Endothelial cell of umbilical vein (primary cell): ENCODE results near the gene TMEM250. TPM values are rescaled to one million over a fixed set of nuclear protein-coding genes. Genes with fewer than 3 reads are reported as not detected.

Experiments
- BruUV-seq: library from RNA; stranded (reverse); fragments of 400-500 nt; replicated peaks from 2 replicates; lab custom pipeline; 2021; lab: Mats Ljungman, UMichigan
- CTCF ChIA-PET: fragments of 300-600, 350-600 bp; sonication (Branson Sonifier 250); formaldehyde crosslinking; loops from one replicate; lab custom pipeline; 2021; ENCODE audit warnings: antibody characterized with exemption, inconsistent platforms; lab: Charles Lee
- POLR2A ChIA-PET: fragments of 300-600, 350-600 bp; sonication (Branson Sonifier 250); formaldehyde crosslinking; loops from one replicate; lab custom pipeline; 2021; ENCODE audit warnings: antibody characterized with exemption, inconsistent platforms; lab: Charles Lee
- DNase-seq: peaks from one replicate; pipeline ENCODE4 v3.0.0-alpha.2; 2011; ENCODE audit warnings: low read depth, low spot score
- FAIRE-seq: peaks from 2 replicates; lab custom pipeline; 2011; peaks lifted over from hg19 to GRCh38; lab: Jason Lieb, UNC
- H2AFZ ChIP-seq: 2 replicates; pipeline ENCODE4 v1.6.0; 2012; ENCODE audit warnings: low read depth, low read length, control low read depth, inconsistent platforms
- H3K27ac ChIP-seq: 2 replicates; pipeline ENCODE4 v1.5.1; 2011; ENCODE audit warnings: low read depth, mild to moderate bottlenecking, control low read depth, low read length, moderate library complexity; ENCODE audit not compliant: insufficient read depth
- H3K27me3 ChIP-seq, 2 experiments: 2 replicates each; pipeline versions ENCODE4 v1.6.0 to v1.6.1; 2011; ENCODE audit warnings: low read length in 2 of 2, mixed read lengths in 1 of 2; ENCODE audit not compliant: control insufficient read depth in 2 of 2, insufficient read depth in 2 of 2
- H3K36me3 ChIP-seq, 2 experiments: 2 replicates in 1 of 2; 3 replicates in 1 of 2; pipeline ENCODE4 v1.5.1; 2011; ENCODE audit warnings: low read length in 2 of 2, mild to moderate bottlenecking in 1 of 2, moderate library complexity in 1 of 2; ENCODE audit not compliant: control insufficient read depth in 2 of 2, insufficient read depth in 2 of 2; ENCODE audit errors: extremely low read depth in 1 of 2
- H3K4me1 ChIP-seq: 3 replicates; pipeline ENCODE4 v1.5.1; 2011; ENCODE audit warnings: mild to moderate bottlenecking, low read length; ENCODE audit not compliant: control insufficient read depth, insufficient read depth; ENCODE audit errors: extremely low read depth
- H3K4me2 ChIP-seq: 2 replicates; pipeline ENCODE4 v1.6.1; 2011; ENCODE audit warnings: low read length, control low read depth, mixed read lengths; ENCODE audit not compliant: insufficient read depth
- H3K4me3 ChIP-seq, 3 experiments: fragments of 200-600 bp in 1 of 3; sonication (generic), shearing (Covaris generic) in 1 of 3; replicated peaks in 1 of 3; 2 replicates each; pipeline ENCODE4 v1.5.1; 2011 to 2016; ENCODE audit warnings: control low read depth in 3 of 3, low read length in 3 of 3, mild to moderate bottlenecking in 2 of 3, inconsistent platforms in 1 of 3, low read depth in 1 of 3, moderate library complexity in 1 of 3; ENCODE audit not compliant: insufficient read depth in 1 of 3
- H3K79me2 ChIP-seq: 2 replicates; pipeline ENCODE4 v1.6.0; 2012; ENCODE audit warnings: low read length, inconsistent platforms; ENCODE audit not compliant: control insufficient read depth, insufficient read depth
- H3K9ac ChIP-seq: replicated peaks from 2 replicates; pipeline ENCODE3; 2011; ENCODE audit warnings: low read length, control low read depth; ENCODE audit not compliant: insufficient read depth; ENCODE audit errors: extremely low read depth
- H3K9me1 ChIP-seq: replicated peaks from 3 replicates; pipeline ENCODE4 v1.6.0; 2011; ENCODE audit warnings: mild to moderate bottlenecking, low read length; ENCODE audit not compliant: control insufficient read depth, insufficient read depth; ENCODE audit errors: extremely low read depth
- H3K9me3 ChIP-seq: replicated peaks from 2 replicates; pipeline ENCODE4 v1.5.1; 2012; ENCODE audit warnings: low read length, inconsistent platforms; ENCODE audit not compliant: control insufficient read depth, insufficient read depth
- H4K20me1 ChIP-seq: replicated peaks from 2 replicates; pipeline ENCODE3; 2011; ENCODE audit warnings: mild to moderate bottlenecking, low read length; ENCODE audit not compliant: control insufficient read depth, insufficient read depth; ENCODE audit errors: extremely low read depth
- CTCF ChIP-seq, 2 donors: IDR thresholded peaks; 1 replicate in 1 of 2; 2 replicates in 1 of 2; pipeline ENCODE4 v1.5.1; 2011; ENCODE audit warnings: low read length in 2 of 2, mild to moderate bottlenecking in 2 of 2, moderate library complexity in 2 of 2, control low read depth in 1 of 2, inconsistent platforms in 1 of 2, low read depth in 1 of 2; ENCODE audit not compliant: insufficient read depth in 1 of 2; ENCODE audit errors: extremely low read depth in 1 of 2
- EZH2 ChIP-seq: IDR thresholded peaks from 2 replicates; pipeline ENCODE4 v1.6.1; 2012; ENCODE audit warnings: borderline replicate concordance, low read depth, mild to moderate bottlenecking, moderate library complexity, low read length, inconsistent platforms; ENCODE audit not compliant: severe bottlenecking
- FOS ChIP-seq: IDR thresholded peaks from 2 replicates; pipeline ENCODE4 v1.6.1; 2011; ENCODE audit warnings: mild to moderate bottlenecking, low read length, moderate library complexity, borderline replicate concordance; ENCODE audit not compliant: insufficient read depth
- GATA2 ChIP-seq: IDR thresholded peaks from 2 replicates; pipeline ENCODE4 v1.7.0; 2011; ENCODE audit warnings: low read depth, mild to moderate bottlenecking, moderate library complexity, mixed read lengths, low read length; ENCODE audit not compliant: insufficient read length, insufficient read depth
- JUN ChIP-seq: IDR thresholded peaks from 2 replicates; pipeline ENCODE4 v1.6.1; 2011; ENCODE audit warnings: borderline replicate concordance, low read depth; ENCODE audit not compliant: insufficient read length, insufficient read depth
- MYC ChIP-seq: IDR thresholded peaks from one replicate; pipeline ENCODE4 v1.6.1; 2011; ENCODE audit warnings: mild to moderate bottlenecking, low read depth, low read length
- POLR2A ChIP-seq: IDR thresholded peaks from 2 replicates; pipeline ENCODE4 v1.6.1; 2012; ENCODE audit warnings: low read depth, mild to moderate bottlenecking, control low read depth, low read length
- POLR2AphosphoS5 ChIP-seq: IDR thresholded peaks from 2 replicates; pipeline ENCODE4 v1.6.1; 2012; ENCODE audit warnings: low read depth, mild to moderate bottlenecking, control low read depth, low read length, moderate library complexity; ENCODE audit not compliant: insufficient read depth
- dilution Hi-C: fragments of 300-500 bp; cut with MboI; formaldehyde crosslinking; loops from one replicate; pipeline ENCODE4 v1.15.0; 2019; ENCODE audit warnings: low sequenced_read_pairs; ENCODE audit not compliant: extremely low pct_ligation_motif_present
- intact Hi-C: fragments of 100-400 bp; cut with micrococcal nuclease; formaldehyde crosslinking; loops from one replicate; pipeline ENCODE4 v1.10.0; 2022
- polyA plus RNA-seq, 4 experiments: library from polyadenylated mRNA; depleted of rRNA in 3 of 4; stranded (reverse) in 3 of 4; unstranded in 1 of 4; fragments of >200 nt; gene quantifications; 2 replicates each; pipeline versions ENCODE4 v1.2.1 to v1.2.3, GENCODE V29; 2011 to 2012; ENCODE audit warnings: missing spikeins in 1 of 4
- total RNA-seq: library from RNA; stranded (reverse); gene quantifications from 2 replicates; pipeline ENCODE4 v1.2.3, GENCODE V29; 2021
- TF ChIP-seq, protein P1 (sequence below): IDR thresholded peaks from 2 replicates; pipeline ENCODE4 v1.6.1; 2011; ENCODE audit not compliant: insufficient read depth, insufficient read length

The TMEM250 gene
- total and polyA plus RNA-seq, 2 donors (not counting 3 experiments of a cell fraction or from before 2014, with no cell fraction given): 24.9 to 49.9 TPM

DNA sequence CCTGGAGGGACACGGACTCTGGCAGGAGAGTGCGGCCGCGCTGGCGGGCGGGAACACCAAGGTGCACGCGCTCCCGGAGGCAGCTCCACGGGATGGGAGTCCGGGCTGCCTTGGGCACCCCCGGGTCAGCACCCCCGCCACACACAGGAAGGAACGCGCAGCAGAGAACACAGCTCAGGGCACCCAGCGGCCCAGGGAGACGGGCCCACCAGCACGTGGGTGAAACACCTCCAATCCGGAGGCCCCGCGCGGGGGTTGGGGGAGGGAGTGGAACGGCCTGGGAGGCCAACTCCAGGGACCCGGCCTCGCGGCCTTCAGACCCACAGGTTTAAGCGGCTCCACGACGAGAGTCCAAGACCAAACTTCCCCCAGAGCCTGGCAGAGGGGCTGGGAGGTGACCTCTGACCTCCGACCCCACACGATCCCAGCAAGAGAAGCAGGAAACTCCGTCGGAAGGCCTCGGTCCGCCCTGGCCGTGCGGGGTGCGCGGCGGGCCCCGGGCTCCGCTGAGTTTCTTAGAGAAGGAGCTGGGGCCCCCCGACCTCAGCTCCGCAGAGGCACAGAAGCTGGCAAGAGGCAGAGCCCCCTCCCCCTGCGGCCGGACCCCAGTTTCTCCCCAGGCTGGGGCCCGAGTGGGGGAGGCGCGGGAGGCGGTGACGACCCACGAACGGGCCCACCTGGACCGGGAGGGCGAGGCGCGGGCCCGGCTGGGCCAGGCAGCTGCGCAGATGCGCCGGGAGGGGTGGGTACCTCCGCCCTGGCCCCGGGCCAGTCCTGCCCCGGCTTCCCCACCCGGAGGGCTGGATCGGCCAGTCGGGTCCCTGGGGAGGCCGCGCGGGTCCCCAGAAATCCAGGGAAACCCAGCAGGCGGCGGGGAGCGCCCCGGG lies 24.4 kb downstream of the TMEM250 start:
- peak overlapping the region; percentile 58 to 86 (median 68) for H3K4me3 ChIP-seq
- H3K9ac ChIP-seq: peak overlapping the region; percentile 82
- no peak overlapping the region for H2AFZ ChIP-seq
- no peaks in the 10 kb centered on the region for H3K36me3 ChIP-seq
- H3K4me1 ChIP-seq: peaks cover 19% of the 10 kb centered on the region
- H4K20me1 ChIP-seq: no peaks in the 10 kb centered on the region
- dilution Hi-C loops (no loop called here), intact Hi-C loops (loop anchor here (2.0 to 5.0 kb wide), 2 partner anchors 41 to 1652 kb away; no protein-coding TSS in a partner anchor)
- H3K9me3 ChIP-seq: no peaks in the 10 kb centered on the region
- peak; percentile 33 for DNase-seq
- peak overlapping the region; percentile 86 for H3K4me2 ChIP-seq
- H3K27ac ChIP-seq: peak overlapping the region; percentile 64
- ChIA-PET CTCF (interaction anchor here (0.9 to 2.3 kb wide), 4 partner anchors 24 to 128 kb away, joined by 4 to 16 read pairs (median 10); partner anchors contain the start of gene TMEM250), POLR2A (no interaction called here)
- peak; percentile 17 for TF ChIP-seq POLR2A
- TF ChIP-seq, protein P1, sequence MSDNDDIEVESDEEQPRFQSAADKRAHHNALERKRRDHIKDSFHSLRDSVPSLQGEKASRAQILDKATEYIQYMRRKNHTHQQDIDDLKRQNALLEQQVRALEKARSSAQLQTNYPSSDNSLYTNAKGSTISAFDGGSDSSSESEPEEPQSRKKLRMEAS: peak; percentile 42
- TF ChIP-seq FOS: no peak
- H3K79me2 ChIP-seq: peaks cover 53% of the 10 kb centered on the region
- no peaks in the 10 kb centered on the region for H3K27me3 ChIP-seq
- no peaks in the 10 kb centered on the region for H3K9me1 ChIP-seq
- FAIRE-seq: peak; percentile 48
- BruUV-seq: no TSS peak

DNA sequence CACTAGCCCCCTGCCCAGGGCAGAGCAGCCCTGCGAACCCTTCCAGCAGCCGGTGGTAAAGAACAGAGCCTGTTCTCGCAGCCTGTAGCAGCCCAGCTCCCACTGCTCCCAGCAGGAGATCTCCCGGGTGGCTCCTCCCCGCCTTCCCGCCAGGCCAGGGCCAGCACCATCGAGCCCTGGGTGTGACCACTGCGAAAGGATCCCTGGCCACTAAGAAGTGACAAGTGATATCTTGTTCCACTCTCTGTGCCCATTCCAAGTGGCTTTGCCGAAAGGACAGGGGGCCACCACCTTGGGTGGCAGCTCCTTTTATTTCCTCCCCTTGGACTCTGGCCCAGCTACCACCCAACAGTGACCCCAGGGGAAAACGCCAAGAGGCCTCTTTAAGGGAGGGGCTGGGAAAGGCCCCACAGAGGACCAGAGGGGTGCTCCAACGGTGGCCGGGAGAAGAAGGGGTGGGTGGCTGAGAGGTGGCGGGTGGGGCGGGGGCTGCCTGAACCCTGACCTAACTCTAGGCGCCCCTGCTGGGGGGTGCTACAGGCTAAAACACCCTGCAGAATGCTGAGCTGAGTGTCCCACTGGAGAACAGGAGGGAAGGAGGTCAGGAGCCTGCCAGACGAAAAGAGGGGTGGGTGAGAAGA lies 25.2 kb downstream of the TMEM250 start:
- no peaks in the 10 kb centered on the region for H3K9me3 ChIP-seq
- H3K27ac ChIP-seq: peak overlapping the region; percentile 23
- peaks cover 19% of the 10 kb centered on the region for H3K4me1 ChIP-seq
- intact Hi-C loops (loop anchor here (5.0 kb wide), 1 partner anchor 1651 kb away; no protein-coding TSS in a partner anchor), dilution Hi-C loops (no loop called here)
- H3K27me3 ChIP-seq: no peaks in the 10 kb centered on the region
- BruUV-seq: TSS peak; percentile 15
- no peaks in the 10 kb centered on the region for H4K20me1 ChIP-seq
- H3K4me3 ChIP-seq: peak overlapping the region; percentile 58 to 86 (median 68)
- peak overlapping the region; percentile 82 for H3K9ac ChIP-seq
- CTCF ChIA-PET: interaction anchor here (2.1 to 2.3 kb wide), 3 partner anchors 25 to 125 kb away, joined by 7 to 16 read pairs (median 13); partner anchors contain the start of gene TMEM250
- TF ChIP-seq JUN (no peak), POLR2A (no peak), GATA2 (no peak), MYC (no peak), POLR2AphosphoS5 (no peak), CTCF (IDR thresholded peaks at IDR 0.05; ENCODE audit: extremely low read depth in 1 of 2, insufficient read depth in 1 of 2, low read depth in 1 of 2, low read length in 2 of 2) (no peak), FOS (no peak), EZH2 (no peak)
- TF ChIP-seq, protein P1: no peak
- no peak overlapping the region for H2AFZ ChIP-seq
- peak overlapping the region; percentile 86 for H3K4me2 ChIP-seq
- FAIRE-seq (peak; percentile 70), DNase-seq (no peak)
- POLR2A ChIA-PET: no interaction called here
- H3K79me2 ChIP-seq: peaks cover 60% of the 10 kb centered on the region
- no peaks in the 10 kb centered on the region for H3K9me1 ChIP-seq
- no peaks in the 10 kb centered on the region for H3K36me3 ChIP-seq
